PC-3 (cell line): ENCODE measurements around the gene UFSP2. TPM values are rescaled to one million over a fixed set of nuclear protein-coding genes. Genes with fewer than 3 reads are reported as not detected.
A peak's percentile ranks its signal among the peaks of the same experiment; 100 is the strongest.

Experiments used
- ATAC-seq: fragments of 200-7000 bp; cut with Tn5 transposase; 2 replicates; pipeline ENCODE4 v1.9.1; 2020; ENCODE audit warnings: mild to moderate bottlenecking, moderate library complexity
- Bru-seq: library from RNA; stranded (reverse); fragments of 400-500 nt; gene quantifications from one replicate; lab custom pipeline; 2021; lab: Mats Ljungman, UMichigan
- BruChase-seq, 2 experiments: library from RNA; stranded (reverse); fragments of 400-500 nt; gene quantifications; one replicate each; lab custom pipeline; 2021; lab: Mats Ljungman, UMichigan
- BruUV-seq: library from RNA; stranded (reverse); fragments of 400-500 nt; replicated peaks from 2 replicates; lab custom pipeline; 2021; lab: Mats Ljungman, UMichigan
- CTCF ChIA-PET: fragments of 300-600 bp; sonication (Branson Sonifier 250); formaldehyde crosslinking; loops from one replicate; lab custom pipeline; 2022; ENCODE audit warnings: antibody characterized with exemption; lab: Charles Lee
- POLR2A ChIA-PET: fragments of 300-600 bp; sonication (Branson Sonifier 250); formaldehyde crosslinking; loops from one replicate; lab custom pipeline; 2022; ENCODE audit warnings: antibody characterized with exemption; ENCODE audit not compliant: unreplicated experiment; lab: Charles Lee
- DNase-seq: peaks from one replicate; pipeline ENCODE4 v3.0.0-alpha.2; 2015
- H2AFZ ChIP-seq: fragments of 300-600 bp; sonication (generic); 2 replicates; pipeline ENCODE4 v1.6.0; 2016; ENCODE audit warnings: antibody characterized with exemption, low read length
- H3F3A ChIP-seq: fragments of 300-600 bp; sonication (generic); one replicate; pipeline ENCODE4 v1.6.0; 2017; ENCODE audit warnings: antibody characterized with exemption, low read length, control low read depth, mild to moderate bottlenecking; ENCODE audit not compliant: unreplicated experiment
- H3K27ac ChIP-seq: fragments of 300-600 bp; sonication (generic); 2 replicates; pipeline ENCODE4 v1.5.1; 2016; ENCODE audit warnings: mild to moderate bottlenecking, low read length
- H3K27me3 ChIP-seq: fragments of 300-600 bp; sonication (generic); 2 replicates; pipeline ENCODE4 v1.6.1; 2016; ENCODE audit warnings: low read length, mixed read lengths
- H3K36me3 ChIP-seq: fragments of 300-600 bp; sonication (generic); 2 replicates; pipeline ENCODE4 v1.6.1; 2016; ENCODE audit warnings: low read depth, mixed run types, low read length, mixed read lengths
- H3K4me1 ChIP-seq: fragments of 300-600 bp; sonication (generic); 2 replicates; pipeline ENCODE4 v1.5.1; 2016; ENCODE audit warnings: low read length; ENCODE audit not compliant: insufficient read depth
- H3K4me2 ChIP-seq: fragments of 300-600 bp; sonication (generic); 2 replicates; pipeline ENCODE4 v1.6.0; 2016; ENCODE audit warnings: low read length
- H3K4me3 ChIP-seq: fragments of 300-600 bp; sonication (generic); 2 replicates; pipeline ENCODE4 v1.5.1; 2016; ENCODE audit warnings: mild to moderate bottlenecking, low read length, mixed read lengths
- H3K79me2 ChIP-seq: fragments of 300-600 bp; sonication (generic); 2 replicates; pipeline ENCODE4 v1.6.1; 2017; ENCODE audit warnings: low read length, mixed read lengths
- H3K9ac ChIP-seq: fragments of 300-600 bp; sonication (generic); 2 replicates; pipeline ENCODE4 v1.6.0; 2016; ENCODE audit warnings: mild to moderate bottlenecking, low read length
- H3K9me2 ChIP-seq: fragments of 300-600 bp; sonication (generic); replicated peaks from 2 replicates; pipeline ENCODE4 v1.6.1; 2016; ENCODE audit warnings: mixed run types, low read length, mixed read lengths
- H3K9me3 ChIP-seq: fragments of 300-600 bp; sonication (generic); 2 replicates; pipeline ENCODE4 v1.6.1; 2016; ENCODE audit warnings: low read length, mixed read lengths
- H4K20me1 ChIP-seq: fragments of 300-600 bp; sonication (generic); 2 replicates; pipeline ENCODE4 v1.6.1; 2016; ENCODE audit warnings: low read length, mixed read lengths
- EZH2 ChIP-seq: fragments of 300-600 bp; sonication (generic); IDR thresholded peaks from one replicate; pipeline ENCODE4 v1.6.1; 2017; ENCODE audit warnings: antibody characterized with exemption, mild to moderate bottlenecking, low read length; ENCODE audit not compliant: unreplicated experiment
- EZH2phosphoT487 ChIP-seq: fragments of 300-600 bp; sonication (generic); IDR thresholded peaks from 2 replicates; pipeline ENCODE4 v1.6.1; 2018; ENCODE audit warnings: mild to moderate bottlenecking, antibody characterized with exemption, low read length, borderline replicate concordance
- intact Hi-C: fragments of 100-400 bp; cut with micrococcal nuclease; formaldehyde crosslinking; loops from 2 replicates; pipeline ENCODE4 v1.9.0; 2023
- long read RNA-seq: library from polyadenylated mRNA; unstranded; transcript quantifications from one replicate; pipeline ENCODE4 v2.0.0, GENCODE V29; 2021; ENCODE audit not compliant: unreplicated experiment
- total RNA-seq: library from RNA; depleted of rRNA; stranded (reverse); fragments of >200 nt; gene quantifications from 2 replicates; pipeline ENCODE4 v1.2.3, GENCODE V29; 2014; rRNA removed
- TF ChIP-seq, protein P1 (sequence below): fragments of 300-600 bp; sonication (generic); conservative IDR thresholded peaks from 2 replicates; pipeline ENCODE4 v1.5.1; 2017; ENCODE audit warnings: antibody characterized with exemption, low read depth, mild to moderate bottlenecking, low read length

The UFSP2 gene
- 24.6 and 27.0 TPM in 2 replicates for total RNA-seq
- percentile 64 among the genes with signal in this experiment for Bru-seq, nascent RNA
- percentile 55 among the genes with signal in this experiment for BruChase-seq, experiment 1, labeled RNA remaining after a 6-hour chase
- percentile 67 among the genes with signal in this experiment for BruChase-seq, experiment 2, labeled RNA remaining after a 2-hour chase
- long read RNA-seq, transcript UFSP2-201 (12 exons, 1,630 nt), result major isoform, 25 of 41 reads
- long read RNA-seq, partial matches to known transcripts, result 9 of 41 reads
- long read RNA-seq, other reads (novel, unspliced or antisense), result 7 of 41 reads

DNA sequence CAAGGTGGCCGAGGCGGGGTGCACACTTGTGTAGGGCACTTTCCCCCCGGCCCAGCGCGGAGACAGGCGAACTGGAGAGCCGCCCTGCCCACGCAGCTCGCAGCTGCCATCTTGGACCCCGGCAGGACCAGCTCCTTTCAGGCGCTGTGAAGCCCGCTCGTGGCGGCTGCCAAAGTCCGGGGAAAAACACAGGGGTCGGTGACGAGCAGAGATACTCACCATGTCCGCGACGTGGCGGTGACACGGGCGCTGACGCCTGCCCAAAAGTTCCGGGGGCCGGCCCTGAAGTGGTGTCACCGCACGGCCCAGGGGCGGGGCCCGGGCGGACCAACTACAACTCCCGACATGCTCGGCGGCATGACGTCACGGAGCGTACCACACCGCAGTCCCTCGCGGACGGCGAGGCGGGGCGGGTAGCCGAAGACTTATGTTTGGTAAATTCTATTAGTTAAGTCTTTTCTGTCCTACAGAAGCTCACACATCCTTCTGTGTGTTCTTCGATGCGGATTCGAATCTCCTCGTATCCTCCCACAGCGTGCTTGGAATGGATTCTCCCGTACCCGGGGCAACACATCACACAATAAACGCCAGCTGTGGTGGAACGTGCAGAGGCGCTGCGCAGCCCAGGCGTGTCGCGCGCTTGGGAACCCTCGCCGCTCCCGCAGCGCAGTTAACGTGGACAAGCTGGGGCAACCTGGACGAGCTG, at the start of gene UFSP2:
TSS of gene UFSP2 (minus strand) at position 318 of the 706 bp plus-strand sequence. CDS start at position 222, 96 bp downstream.
- peak within 1 kb of the TSS; percentile 97 for H2AFZ ChIP-seq
- no peaks in the 10 kb centered on the region for H3K36me3 ChIP-seq
- no peaks in the 10 kb centered on the region for H3F3A ChIP-seq
- ATAC-seq (peak; percentile 89), DNase-seq (peak; percentile 72)
- ChIA-PET POLR2A (interaction anchor here (0.6 to 1.0 kb wide), 4 partner anchors 15 to 120 kb away, joined by 3 to 5 read pairs (median 4); partner anchors contain the start of gene ANKRD37), CTCF (interaction anchor here (1.0 kb wide), 1 partner anchor 172 kb away, joined by 3 read pairs; no protein-coding TSS in a partner anchor)
- H3K4me1 ChIP-seq, result peaks cover 5% of the 10 kb centered on the region
- H3K9ac ChIP-seq, result peak within 1 kb of the TSS; percentile 98
- peak within 1 kb of the TSS; percentile 87 for H3K4me2 ChIP-seq
- peak within 1 kb of the TSS; percentile 83 for H3K27ac ChIP-seq
- peak within 1 kb of the TSS; percentile 95 for H3K4me3 ChIP-seq
- no peaks in the 10 kb centered on the region for H3K9me2 ChIP-seq
- H3K79me2 ChIP-seq, result peaks cover 22% of the 10 kb centered on the region
- TF ChIP-seq EZH2phosphoT487 (no peak), EZH2 (no peak)
- TF ChIP-seq, protein P1, sequence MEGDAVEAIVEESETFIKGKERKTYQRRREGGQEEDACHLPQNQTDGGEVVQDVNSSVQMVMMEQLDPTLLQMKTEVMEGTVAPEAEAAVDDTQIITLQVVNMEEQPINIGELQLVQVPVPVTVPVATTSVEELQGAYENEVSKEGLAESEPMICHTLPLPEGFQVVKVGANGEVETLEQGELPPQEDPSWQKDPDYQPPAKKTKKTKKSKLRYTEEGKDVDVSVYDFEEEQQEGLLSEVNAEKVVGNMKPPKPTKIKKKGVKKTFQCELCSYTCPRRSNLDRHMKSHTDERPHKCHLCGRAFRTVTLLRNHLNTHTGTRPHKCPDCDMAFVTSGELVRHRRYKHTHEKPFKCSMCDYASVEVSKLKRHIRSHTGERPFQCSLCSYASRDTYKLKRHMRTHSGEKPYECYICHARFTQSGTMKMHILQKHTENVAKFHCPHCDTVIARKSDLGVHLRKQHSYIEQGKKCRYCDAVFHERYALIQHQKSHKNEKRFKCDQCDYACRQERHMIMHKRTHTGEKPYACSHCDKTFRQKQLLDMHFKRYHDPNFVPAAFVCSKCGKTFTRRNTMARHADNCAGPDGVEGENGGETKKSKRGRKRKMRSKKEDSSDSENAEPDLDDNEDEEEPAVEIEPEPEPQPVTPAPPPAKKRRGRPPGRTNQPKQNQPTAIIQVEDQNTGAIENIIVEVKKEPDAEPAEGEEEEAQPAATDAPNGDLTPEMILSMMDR, result no peak
- intact Hi-C loops, result loop anchor here (2.0 kb wide), 1 partner anchor 29 kb away; the partner anchor contains the start of gene ANKRD37
- no peaks in the 10 kb centered on the region for H3K27me3 ChIP-seq
- no peaks in the 10 kb centered on the region for H3K9me3 ChIP-seq
- H4K20me1 ChIP-seq, result no peaks in the 10 kb centered on the region
- BruUV-seq, result no TSS peak

- no peak overlapping the region for H3K27ac ChIP-seq
- no peaks in the 10 kb centered on the region for H3K9me2 ChIP-seq
- no peak overlapping the region for H3K9ac ChIP-seq
- H3F3A ChIP-seq, result no peaks in the 10 kb centered on the region
- no TSS peak for BruUV-seq
- no peaks in the 10 kb centered on the region for H3K27me3 ChIP-seq
- no peak for ATAC-seq
- no peaks in the 10 kb centered on the region for H3K79me2 ChIP-seq
- intact Hi-C loops, result no loop called here
- H2AFZ ChIP-seq, result no peak overlapping the region
- TF ChIP-seq, protein P1, result no peak
- no peaks in the 10 kb centered on the region for H4K20me1 ChIP-seq
- peaks cover 5% of the 10 kb centered on the region; the same call in 1 of the 2 replicates for H3K4me1 ChIP-seq
- H3K4me2 ChIP-seq, result no peak overlapping the region
- DNase-seq, result no peak
- H3K9me3 ChIP-seq, result no peaks in the 10 kb centered on the region
- ChIA-PET CTCF (interaction anchor here (0.6 to 0.7 kb wide), 2 partner anchors 44 to 55 kb away, joined by 3 read pairs; no protein-coding TSS in a partner anchor), POLR2A (no interaction called here)
- H3K36me3 ChIP-seq, result no peaks in the 10 kb centered on the region
- H3K4me3 ChIP-seq, result no peak overlapping the region
Observed at GRCh38 chr4:185473247-185473646, 47.5 kb upstream of the UFSP2 start.
